GM21528 (cell line): ENCODE results near the gene HECA.
"Not testable (repeated sequence)": the region's sequence is repeated elsewhere in the genome, so short reads cannot be mapped to it uniquely, and the experiment has no call there.

ENCODE experiments used
- ATAC-seq: cut with Tn5 transposase; IDR thresholded peaks from one replicate; pipeline ENCODE4 v1.9.1; 2021; ENCODE audit warnings: mild to moderate bottlenecking, moderate library complexity; ENCODE audit not compliant: unreplicated experiment, low FRiP score

Gene HECA

GRCh38 chr6:139134064-139134395 lies 850 bp upstream of the HECA start:
- ATAC-seq = no peak

- peak; percentile 42 for ATAC-seq
These were observed 982 bp downstream of the HECA start for GRCh38 chr6:139135578-139136545.

GRCh38 chr6:139137706-139138105 lies 2.8 kb downstream of the HECA start:
- ATAC-seq = no peak

DNA sequence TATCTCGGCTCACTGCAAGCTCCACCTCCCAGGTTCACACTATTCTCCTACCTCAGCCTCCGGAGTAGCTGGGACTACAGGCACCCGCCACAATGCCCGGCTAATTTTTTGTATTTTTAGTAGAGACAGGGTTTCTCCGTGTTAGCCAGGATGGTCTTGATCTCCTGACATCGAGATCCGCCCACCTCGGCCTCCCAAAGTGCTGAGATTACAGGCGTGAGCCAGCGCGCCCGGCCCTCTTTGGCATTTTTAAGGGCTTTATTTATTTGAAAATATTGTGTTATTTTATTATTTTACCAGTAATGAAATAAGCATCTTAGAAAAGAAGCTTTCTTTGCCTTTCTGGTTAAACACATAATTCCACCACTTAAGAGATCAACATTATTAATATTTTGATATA lies 6.0 kb downstream of the HECA start:
- not testable (repeated sequence) for ATAC-seq

DNA sequence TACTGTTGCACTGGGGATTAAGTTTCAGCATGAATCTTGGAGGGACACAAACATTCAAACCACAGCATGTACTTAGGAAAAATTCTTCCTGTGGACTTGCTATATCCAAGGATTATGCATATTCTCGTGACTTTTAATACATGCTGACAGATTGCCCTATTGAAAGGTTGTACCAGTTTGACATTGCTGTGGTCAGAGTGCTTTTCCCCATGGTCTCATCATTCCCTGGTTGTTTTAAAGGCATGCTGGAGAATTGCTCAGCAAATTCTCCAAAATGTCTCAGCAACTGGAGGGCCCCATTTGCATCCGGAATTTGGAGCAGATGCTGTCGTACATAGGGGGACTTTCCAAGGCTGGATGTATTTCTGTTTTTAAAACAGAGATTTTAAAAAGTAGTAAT lies 7.4 kb downstream of the HECA start:
- no peak for ATAC-seq

- ATAC-seq = no peak
These were observed 8.2 kb downstream of the HECA start for GRCh38 chr6:139143111-139143510.

DNA sequence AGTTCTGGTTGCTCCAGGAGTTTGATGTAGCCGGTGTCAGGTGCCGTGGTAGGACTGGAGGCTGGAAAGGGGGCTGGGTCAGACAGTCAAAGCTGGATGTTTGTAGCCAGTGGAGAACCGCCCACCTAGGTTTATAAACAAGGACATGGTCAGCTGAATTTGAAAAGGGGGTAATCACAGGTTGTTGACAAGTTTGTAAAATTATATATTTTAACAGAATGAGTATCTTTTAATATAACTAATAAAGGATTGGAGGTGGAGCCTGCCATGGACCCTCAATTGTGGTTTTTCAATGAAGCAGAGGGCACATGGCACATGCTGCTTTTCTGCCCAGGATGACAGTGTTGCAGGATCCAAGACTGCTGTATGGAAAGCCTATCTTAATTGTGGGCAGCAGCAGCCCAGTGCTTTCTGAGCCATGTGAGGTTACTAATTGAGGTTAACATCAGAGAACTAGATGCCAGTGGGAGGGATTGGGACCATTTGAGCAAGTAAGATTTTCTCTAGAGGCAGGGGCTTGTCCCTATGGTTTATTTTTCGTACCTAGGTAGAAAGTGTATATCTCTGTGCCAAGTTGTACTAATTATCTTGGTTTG lies 9.7 kb downstream of the HECA start:
- no peak for ATAC-seq

- ATAC-seq = no peak
These were observed 10.8 kb downstream of the HECA start for GRCh38 chr6:139145661-139146060.

GRCh38 chr6:139146317-139146726 lies 11.4 kb downstream of the HECA start:
- no peak for ATAC-seq

GRCh38 chr6:139147628-139148027 lies 12.7 kb downstream of the HECA start:
- ATAC-seq = no peak

- no peak for ATAC-seq
These were observed 13.8 kb downstream of the HECA start for GRCh38 chr6:139148557-139149235.

DNA sequence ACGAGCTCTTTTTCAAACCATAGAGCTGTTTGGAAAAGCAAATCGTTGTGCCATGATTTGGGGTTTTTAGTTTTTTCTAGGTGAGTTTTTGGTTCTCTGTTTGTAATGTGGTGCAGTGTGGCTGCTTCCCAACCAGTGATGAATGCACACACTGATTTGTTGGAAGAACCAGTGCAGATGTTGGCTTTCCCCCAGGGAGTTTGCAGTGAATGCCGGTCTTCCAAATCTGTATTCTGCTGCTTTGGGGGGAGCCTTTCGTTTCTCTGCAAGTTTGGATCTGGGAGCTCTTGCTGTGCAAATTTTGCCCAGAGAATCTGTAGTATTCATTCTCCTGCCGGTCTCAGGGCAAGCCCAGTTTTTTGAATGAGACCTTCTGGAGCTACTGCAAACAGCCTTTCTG lies 14.5 kb downstream of the HECA start:
- ATAC-seq = no peak

- no peak for ATAC-seq
These were observed 16.0 kb downstream of the HECA start for GRCh38 chr6:139150920-139151319.

GRCh38 chr6:139151425-139152087 lies 16.7 kb downstream of the HECA start:
- no peak for ATAC-seq

DNA sequence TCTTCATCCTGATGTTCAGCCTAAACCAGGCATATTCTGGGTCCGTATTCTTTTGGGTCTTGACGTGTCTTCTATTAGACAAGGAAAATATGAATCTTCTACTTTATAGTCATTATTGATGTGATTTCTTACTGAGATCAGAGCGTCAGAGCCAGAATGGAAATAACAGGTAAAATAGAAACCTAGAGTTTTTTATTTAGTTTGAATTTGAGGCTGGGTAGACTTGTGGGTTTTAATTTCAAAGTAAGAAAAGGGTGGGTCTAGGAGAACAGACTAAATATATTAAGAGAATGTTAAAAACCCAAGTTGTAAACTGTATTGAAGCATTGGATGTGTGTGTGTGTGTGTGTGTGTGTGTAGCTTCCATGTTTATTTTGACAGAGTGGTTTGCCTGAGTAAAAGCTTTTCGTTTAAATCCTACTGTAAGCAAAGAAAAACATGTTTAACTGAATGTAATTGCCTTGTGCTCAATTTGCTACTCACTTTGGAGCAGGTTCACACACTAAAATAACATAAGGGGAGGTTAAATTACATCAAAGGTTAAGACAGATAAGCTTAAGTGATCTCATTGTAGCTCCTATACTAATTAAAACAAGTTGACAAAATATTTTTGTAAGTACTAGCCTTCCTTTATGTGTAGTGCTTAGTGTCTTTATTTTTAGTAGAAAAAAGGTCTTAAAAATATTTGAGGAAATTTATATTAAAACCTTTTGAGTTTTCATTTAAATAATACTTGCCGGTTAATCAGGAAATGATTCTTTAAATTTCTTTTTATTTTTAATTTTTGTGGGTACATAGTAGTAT lies 17.4 kb downstream of the HECA start:
- no peak for ATAC-seq

DNA sequence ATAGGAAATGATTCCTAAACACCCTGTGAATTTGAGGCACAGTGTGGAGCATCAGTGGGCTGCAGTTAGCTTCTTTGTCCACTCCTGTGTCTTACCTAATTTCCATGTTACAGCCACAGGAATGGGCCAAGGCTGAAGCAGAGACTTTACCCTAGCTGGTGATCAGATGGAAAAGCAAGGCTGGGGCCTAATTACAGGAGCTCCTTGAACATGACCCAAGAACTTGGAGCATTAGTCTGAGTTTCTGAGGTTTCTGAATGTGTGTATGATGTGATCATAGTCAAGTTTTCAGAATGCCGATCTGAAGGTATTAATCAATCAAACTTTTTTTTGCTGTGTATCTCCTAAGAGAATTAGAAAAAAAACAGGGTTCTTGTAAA lies 18.0 kb downstream of the HECA start:
- no peak for ATAC-seq

- no peak for ATAC-seq
These were observed 19.0 kb downstream of the HECA start for GRCh38 chr6:139153855-139154254.

DNA sequence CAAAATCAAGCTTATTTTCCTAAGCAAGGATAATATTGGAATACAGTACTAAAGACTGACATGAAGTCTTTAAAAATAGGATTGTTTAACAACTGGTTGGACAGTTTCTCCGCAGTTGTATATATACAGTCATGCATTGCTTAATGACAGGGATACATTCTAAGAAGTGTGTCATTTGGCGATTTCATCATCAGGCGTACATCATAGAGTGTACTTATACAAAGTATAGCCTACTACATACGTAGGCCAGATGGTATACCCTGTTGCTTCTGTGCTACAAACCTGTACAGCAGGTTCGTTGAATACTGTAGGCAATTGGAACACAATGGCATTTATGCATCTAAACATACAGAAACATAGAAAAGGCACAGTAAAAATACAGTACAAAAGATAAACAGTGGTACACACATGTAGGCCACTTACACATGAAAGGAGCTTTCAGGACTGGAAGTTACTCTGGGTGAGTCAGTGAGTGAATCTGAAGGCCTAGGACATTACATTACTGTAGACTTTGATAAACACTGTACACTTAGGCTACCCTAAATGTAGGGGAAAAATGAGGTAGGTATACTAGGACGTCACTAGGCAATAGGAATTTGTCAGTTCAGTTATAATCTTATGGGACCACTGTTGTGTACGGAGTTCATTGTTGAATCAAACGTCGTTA lies 20.1 kb downstream of the HECA start:
- no peak for ATAC-seq

- ATAC-seq = no peak
These were observed 21.2 kb downstream of the HECA start for GRCh38 chr6:139156102-139156501.

GRCh38 chr6:139156551-139156950 lies 21.7 kb downstream of the HECA start:
- ATAC-seq = no peak
